SK-N-SH treated with all-trans-retinoic acid at 6 μM for 48 hours (cell line): Measurements from ENCODE around the gene KLF2.

Experiments used
- ARNTL ChIP-seq: fragments of 450-650 bp; formaldehyde crosslinking; IDR thresholded peaks from 2 replicates; pipeline ENCODE4 v1.5.0; 2020; ENCODE audit warnings: low read depth, mild to moderate bottlenecking, moderate library complexity, borderline replicate concordance
- CSRNP3 ChIP-seq: fragments of 250-450 bp; sonication (Bioruptor Pico); IDR thresholded peaks from 2 replicates; pipeline ENCODE4 v1.5.1; 2021; ENCODE audit warnings: mild to moderate bottlenecking, moderate library complexity
- PATZ1 ChIP-seq: fragments of 250-450 bp; sonication (Bioruptor Pico); IDR thresholded peaks from 2 replicates; pipeline ENCODE4 v1.8.0; 2020; ENCODE audit warnings: mild to moderate bottlenecking, moderate library complexity, borderline replicate concordance

GRCh38 chr19:16351133-16351809 lies 26.6 kb downstream of the KLF2 start:
- no peak for TF ChIP-seq CSRNP3
- TF ChIP-seq ARNTL (CRISPR knock-in tag) = no peak
- no peak for TF ChIP-seq PATZ1
